Adrenal gland (tissue), 5 donors: ENCODE results near the gene MAPK12.

Experiments used
- CTCF ChIP-seq, 6 experiments: fragments of 450-650 bp in 4 of 6; fragments of 200-600 bp in 2 of 6; sonication (generic) in 1 of 6; IDR thresholded peaks; 1 replicate in 5 of 6; 2 replicates in 1 of 6; pipeline versions ENCODE4 v1.5.1 to v1.8.0; 2016 to 2021; ENCODE audit warnings: antibody characterized with exemption in 6 of 6, mild to moderate bottlenecking in 2 of 6, moderate library complexity in 1 of 6
- POLR2A ChIP-seq, 2 donors: fragments of 450-650 bp; IDR thresholded peaks; one replicate each; pipeline ENCODE4 v1.6.1; 2017; ENCODE audit warnings: antibody characterized with exemption in 2 of 2, mild to moderate bottlenecking in 2 of 2, moderate library complexity in 1 of 2
- donor health status: DM: no; HTN: no; CAD: no.

DNA sequence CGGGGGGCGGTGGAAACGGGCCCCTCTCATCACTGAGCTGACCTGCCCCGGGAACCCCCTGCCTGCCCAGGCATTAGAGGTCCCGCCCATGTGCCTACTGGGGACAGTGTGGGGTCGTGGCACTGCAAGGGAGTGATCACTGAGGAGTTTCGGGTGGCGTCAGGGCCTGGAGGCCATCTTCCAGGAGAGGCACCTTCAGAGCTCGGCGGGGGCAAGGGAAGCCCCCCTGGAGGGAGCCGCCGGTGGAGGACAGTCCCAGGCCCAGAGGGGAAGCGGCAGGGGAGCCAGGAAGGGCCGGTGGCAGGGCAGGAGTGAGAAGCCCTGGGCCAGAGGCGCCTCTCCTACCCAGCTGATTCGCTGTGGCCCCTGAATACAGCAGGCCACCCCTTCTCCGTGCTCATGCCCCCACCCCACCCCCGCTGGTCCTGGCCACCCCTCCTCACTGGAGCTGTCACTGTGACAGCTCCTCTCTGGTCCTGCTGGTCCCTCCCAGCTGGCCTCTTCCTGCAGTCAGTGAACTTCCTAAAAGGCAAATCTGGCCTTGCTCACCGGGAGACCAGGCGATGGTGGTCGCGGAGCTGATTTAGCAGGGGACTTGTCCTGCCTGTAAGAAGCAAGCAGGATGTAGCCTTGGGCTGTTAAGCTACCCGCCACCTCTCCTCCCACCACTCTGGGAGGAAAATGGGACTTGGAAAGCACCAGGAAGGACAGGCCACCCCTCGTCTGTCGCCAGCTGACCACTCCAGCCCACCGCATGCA, 10.7 kb upstream of the MAPK12 start:
- TF ChIP-seq CTCF (IDR thresholded peaks at IDR 0.05) = no peak
- no peak for TF ChIP-seq POLR2A (IDR thresholded peaks at IDR 0.05)
